HL-60 (cell line): ENCODE results near the gene SNORC.

ENCODE experiments used
- DNase-seq, 2 experiments: peaks; one replicate each; pipeline ENCODE4 v3.0.0-alpha.2; 2010 to 2020; ENCODE audit warnings: low read depth in 1 of 2, low spot score in 1 of 2
- H3K27ac ChIP-seq: fragments of 250-450 bp; sonication (Bioruptor Pico); replicated peaks from 2 replicates; pipeline ENCODE4 v1.5.1; 2020; ENCODE audit warnings: mild to moderate bottlenecking, moderate library complexity
- H3K27me3 ChIP-seq: fragments of 250-450 bp; sonication (Bioruptor Pico); 2 replicates; pipeline ENCODE4 v1.5.1; 2021; ENCODE audit warnings: mild to moderate bottlenecking, moderate library complexity; ENCODE audit not compliant: insufficient read depth, poor library complexity, severe bottlenecking
- H3K4me3 ChIP-seq: replicated peaks from 2 replicates; pipeline ENCODE4 v1.5.1; 2011; ENCODE audit warnings: mild to moderate bottlenecking, control low read depth, low read length; ENCODE audit not compliant: insufficient read depth
- CTCF ChIP-seq: IDR thresholded peaks from one replicate; pipeline ENCODE4 v1.5.1; 2011; ENCODE audit warnings: low read length, control low read depth, inconsistent platforms; ENCODE audit not compliant: insufficient read depth
- GABPA ChIP-seq: IDR thresholded peaks from 2 replicates; pipeline ENCODE4 v1.6.1; 2012; ENCODE audit warnings: low read depth
- POLR2AphosphoS5 ChIP-seq: IDR thresholded peaks from 2 replicates; pipeline ENCODE4 v1.6.1; 2012; ENCODE audit warnings: low read depth
- SPI1 ChIP-seq: IDR thresholded peaks from 2 replicates; pipeline ENCODE4 v1.6.1; 2012; ENCODE audit warnings: low read depth, mild to moderate bottlenecking, borderline replicate concordance
- TF ChIP-seq, protein P1 (sequence below): IDR thresholded peaks from 2 replicates; pipeline ENCODE4 v1.6.1; 2012; ENCODE audit warnings: low read depth; ENCODE audit not compliant: insufficient replicate concordance

The SNORC gene

GRCh38 chr2:232860593-232861241 is 9.3 kb upstream of the SNORC start:
- H3K4me3 ChIP-seq: no peak overlapping the region

GRCh38 chr2:232861353-232861752 is 8.7 kb upstream of the SNORC start:
- Histone ChIP-seq H3K4me3 (no peak overlapping the region), H3K27ac (no peak overlapping the region), H3K27me3 (no peaks in the 10 kb centered on the region)
- TF ChIP-seq SPI1 (no peak), POLR2AphosphoS5 (no peak), CTCF (no peak), GABPA (no peak)
- TF ChIP-seq, protein P1, sequence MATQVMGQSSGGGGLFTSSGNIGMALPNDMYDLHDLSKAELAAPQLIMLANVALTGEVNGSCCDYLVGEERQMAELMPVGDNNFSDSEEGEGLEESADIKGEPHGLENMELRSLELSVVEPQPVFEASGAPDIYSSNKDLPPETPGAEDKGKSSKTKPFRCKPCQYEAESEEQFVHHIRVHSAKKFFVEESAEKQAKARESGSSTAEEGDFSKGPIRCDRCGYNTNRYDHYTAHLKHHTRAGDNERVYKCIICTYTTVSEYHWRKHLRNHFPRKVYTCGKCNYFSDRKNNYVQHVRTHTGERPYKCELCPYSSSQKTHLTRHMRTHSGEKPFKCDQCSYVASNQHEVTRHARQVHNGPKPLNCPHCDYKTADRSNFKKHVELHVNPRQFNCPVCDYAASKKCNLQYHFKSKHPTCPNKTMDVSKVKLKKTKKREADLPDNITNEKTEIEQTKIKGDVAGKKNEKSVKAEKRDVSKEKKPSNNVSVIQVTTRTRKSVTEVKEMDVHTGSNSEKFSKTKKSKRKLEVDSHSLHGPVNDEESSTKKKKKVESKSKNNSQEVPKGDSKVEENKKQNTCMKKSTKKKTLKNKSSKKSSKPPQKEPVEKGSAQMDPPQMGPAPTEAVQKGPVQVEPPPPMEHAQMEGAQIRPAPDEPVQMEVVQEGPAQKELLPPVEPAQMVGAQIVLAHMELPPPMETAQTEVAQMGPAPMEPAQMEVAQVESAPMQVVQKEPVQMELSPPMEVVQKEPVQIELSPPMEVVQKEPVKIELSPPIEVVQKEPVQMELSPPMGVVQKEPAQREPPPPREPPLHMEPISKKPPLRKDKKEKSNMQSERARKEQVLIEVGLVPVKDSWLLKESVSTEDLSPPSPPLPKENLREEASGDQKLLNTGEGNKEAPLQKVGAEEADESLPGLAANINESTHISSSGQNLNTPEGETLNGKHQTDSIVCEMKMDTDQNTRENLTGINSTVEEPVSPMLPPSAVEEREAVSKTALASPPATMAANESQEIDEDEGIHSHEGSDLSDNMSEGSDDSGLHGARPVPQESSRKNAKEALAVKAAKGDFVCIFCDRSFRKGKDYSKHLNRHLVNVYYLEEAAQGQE: no peak
- DNase-seq: no peak

More at GRCh38 chr2:232860593-232861241, 9.3 kb upstream of the SNORC start:
- H3K27me3 ChIP-seq: no peaks in the 10 kb centered on the region
- no peak for DNase-seq
- H3K27ac ChIP-seq: no peak overlapping the region
- TF ChIP-seq GABPA: no peak
- TF ChIP-seq POLR2AphosphoS5: no peak
- TF ChIP-seq, protein P1: no peak
- no peak for TF ChIP-seq CTCF
- TF ChIP-seq SPI1: no peak

- no peak for DNase-seq
- Histone ChIP-seq H3K27me3 (no peaks in the 10 kb centered on the region), H3K4me3 (no peak overlapping the region), H3K27ac (no peak overlapping the region)
- TF ChIP-seq POLR2AphosphoS5 (no peak), CTCF (no peak), SPI1 (no peak), GABPA (no peak)
- TF ChIP-seq, protein P1: no peak
These were observed 6.1 kb upstream of the SNORC start for GRCh38 chr2:232863996-232864395.
